Measurements from ENCODE around the gene AHCTF1. TPM values are rescaled to one million over a fixed set of nuclear protein-coding genes. Genes with fewer than 3 reads are reported as not detected.

Gene AHCTF1
- 16.4 and 17.8 TPM in 2 replicates for total RNA-seq

GRCh38 chr1:246931549-246932365 is at the start of gene AHCTF1:
TSS of gene AHCTF1 (minus strand) at chr1:246931948. CDS start at chr1:246918370, 13,578 bp downstream.

Other genes with a start within 250 kb of the AHCTF1 start
- 27.4 and 41.0 TPM in 2 replicates for gene SCCPDH, start 207.5 kb downstream of the AHCTF1 start, total RNA-seq
- 1.9 TPM in 1 of 2 replicates, not detected in the other for gene ZNF695, start 76.1 kb upstream of the AHCTF1 start, total RNA-seq
- gene ZNF670, start 146.9 kb upstream of the AHCTF1 start, total RNA-seq: 0.72 and 1.9 TPM in 2 replicates
- 3.2 and 4.2 TPM in 2 replicates for gene ZNF669, start 172.4 kb upstream of the AHCTF1 start, total RNA-seq
- 10.3 and 12.0 TPM in 2 replicates for gene ZNF124, start 240.1 kb upstream of the AHCTF1 start, total RNA-seq

All from cardiac atrium fibroblast (primary cell).